Measurements from ENCODE around the gene MSANTD3.
"Not testable (repeated sequence)": the region's sequence is repeated elsewhere in the genome, so short reads cannot be mapped to it uniquely, and the experiment has no call there.

Gene MSANTD3

DNA sequence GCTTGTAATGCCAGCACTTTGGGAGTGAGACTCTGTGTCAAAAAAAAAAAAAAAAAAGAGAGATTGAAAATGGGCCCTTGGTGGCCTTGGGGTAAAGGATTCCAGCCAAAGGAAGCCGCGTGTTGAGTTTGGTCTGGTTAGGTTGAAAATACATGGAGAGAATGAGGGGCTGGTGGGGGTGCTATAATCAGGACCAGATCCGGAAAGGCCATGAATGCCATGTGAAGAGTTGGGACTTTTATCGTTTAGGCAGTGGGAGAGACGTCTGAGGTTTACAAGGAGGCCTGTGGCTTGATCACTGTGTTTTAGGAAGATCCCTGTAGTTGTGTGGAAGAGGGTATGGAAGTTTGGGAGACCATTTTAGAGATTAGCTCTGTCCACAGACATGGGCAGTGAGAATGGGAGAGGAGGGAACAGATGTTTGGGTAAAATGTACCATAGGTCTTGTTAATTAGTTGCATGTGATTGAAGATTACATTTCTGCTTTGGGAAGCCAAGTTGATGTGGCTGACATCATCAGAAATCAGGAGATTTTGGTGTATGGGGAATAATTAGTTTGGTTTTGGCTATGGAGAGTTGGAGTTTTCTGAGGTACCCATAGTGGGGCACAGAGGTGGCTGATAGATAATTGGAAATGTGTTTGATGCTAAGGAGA is 3.5 kb downstream of the MSANTD3 start:
- no peak for DNase-seq

- no peak for DNase-seq
Measured at GRCh38 chr9:100431886-100432285, 4.9 kb downstream of the MSANTD3 start.

DNA sequence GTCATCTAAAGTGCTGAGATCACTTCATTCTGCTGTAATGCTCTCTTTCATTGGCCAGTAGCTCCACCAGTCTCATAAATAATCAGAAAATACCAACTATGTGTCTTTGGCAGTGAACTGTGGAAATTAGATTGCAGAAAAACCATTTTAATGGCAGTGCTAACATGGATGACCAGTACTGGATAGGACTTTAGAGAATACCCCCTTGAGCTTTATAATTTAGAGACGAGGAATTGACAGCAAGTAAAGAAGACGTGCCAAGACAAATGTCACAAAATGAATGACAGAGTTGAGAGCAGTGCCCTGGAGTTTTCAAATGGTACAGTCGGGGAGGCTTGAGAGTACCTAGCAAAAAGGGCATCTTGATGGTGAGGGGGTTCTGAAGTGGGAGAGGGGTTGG is 5.8 kb downstream of the MSANTD3 start:
- no peak for DNase-seq

- no peak for DNase-seq
Measured at GRCh38 chr9:100436571-100436970, 9.6 kb downstream of the MSANTD3 start.

DNA sequence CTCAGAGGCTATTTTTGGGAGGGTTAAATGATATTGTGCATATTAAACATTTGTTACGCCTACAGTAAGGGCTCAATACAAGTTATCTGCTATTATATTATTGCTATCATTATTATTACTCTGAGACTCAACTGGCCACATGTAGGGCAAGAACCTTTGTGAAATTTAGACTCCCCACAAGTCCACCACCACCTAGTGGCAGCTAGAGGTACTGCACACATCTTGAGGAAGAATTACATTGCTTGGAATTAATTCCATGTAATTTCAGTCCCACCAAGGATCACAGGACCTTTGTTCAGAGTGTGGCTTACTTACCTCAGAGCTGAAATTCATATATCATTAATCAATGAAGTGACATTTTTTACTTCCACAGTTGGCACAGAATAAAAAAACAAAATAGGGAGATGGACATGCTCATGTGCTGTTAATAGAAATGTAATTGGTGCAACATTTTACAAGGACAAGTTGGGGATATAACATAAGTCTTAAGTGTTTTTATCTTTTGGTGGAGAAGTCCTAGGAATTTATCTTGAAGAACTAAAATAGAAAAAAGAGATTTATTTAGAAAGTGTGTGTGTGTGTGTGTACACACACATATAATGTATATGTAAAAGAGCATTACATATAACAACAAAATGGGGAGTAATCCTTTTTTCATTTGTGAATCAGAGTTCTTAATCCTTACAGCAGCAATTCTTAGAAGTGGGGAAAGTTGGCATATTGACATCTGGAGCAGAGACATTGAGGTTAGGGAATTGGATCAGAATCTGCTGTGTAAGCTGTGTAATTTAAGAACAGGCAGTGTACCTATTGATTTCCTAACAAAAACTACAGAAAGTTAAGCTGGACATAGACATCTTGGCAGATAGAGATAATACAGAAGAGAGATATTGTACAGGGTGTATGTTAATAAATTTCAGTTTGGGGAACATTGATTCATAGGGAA is 11.2 kb downstream of the MSANTD3 start:
- DNase-seq: peak; percentile 73 to 80

DNA sequence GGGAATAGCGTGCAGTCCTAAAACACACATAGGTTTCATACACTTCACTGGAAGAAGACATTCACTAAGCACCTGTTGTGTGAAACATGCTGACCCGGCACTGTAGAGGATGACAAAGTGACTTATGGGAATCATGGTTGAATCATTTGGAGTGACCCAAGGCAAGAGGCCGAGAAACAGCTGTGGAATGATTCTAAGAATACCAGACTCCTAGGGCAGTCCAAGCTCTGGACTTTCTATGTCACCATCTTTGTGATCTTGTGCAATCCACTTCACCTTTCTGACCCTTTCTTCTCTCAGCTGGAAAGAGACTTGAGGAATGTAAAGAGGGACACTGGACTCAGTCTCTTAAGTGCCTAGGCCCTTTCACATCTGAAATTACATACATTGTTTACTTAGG is 13.1 kb downstream of the MSANTD3 start:
- no peak for DNase-seq

DNA sequence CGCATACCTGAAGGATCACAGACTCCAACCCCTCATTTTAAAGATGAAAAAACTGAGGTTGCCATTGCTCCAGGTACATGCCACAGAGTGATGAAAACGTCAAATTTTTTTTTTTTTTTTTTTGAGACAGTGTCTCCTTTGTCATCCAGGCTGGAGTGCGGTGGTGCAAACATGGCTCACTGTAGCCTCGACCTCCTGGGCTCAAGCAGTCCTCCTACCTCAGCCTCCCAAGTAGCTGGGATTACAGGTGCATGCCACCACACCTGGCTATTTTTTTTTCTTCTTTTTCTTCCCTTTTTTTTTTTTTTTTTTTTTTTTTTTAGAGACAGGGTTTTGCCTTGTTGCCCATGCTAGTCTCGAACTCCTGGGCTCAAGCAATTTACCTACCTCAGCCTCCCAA is 13.5 kb downstream of the MSANTD3 start:
- DNase-seq: not testable (repeated sequence)

DNA sequence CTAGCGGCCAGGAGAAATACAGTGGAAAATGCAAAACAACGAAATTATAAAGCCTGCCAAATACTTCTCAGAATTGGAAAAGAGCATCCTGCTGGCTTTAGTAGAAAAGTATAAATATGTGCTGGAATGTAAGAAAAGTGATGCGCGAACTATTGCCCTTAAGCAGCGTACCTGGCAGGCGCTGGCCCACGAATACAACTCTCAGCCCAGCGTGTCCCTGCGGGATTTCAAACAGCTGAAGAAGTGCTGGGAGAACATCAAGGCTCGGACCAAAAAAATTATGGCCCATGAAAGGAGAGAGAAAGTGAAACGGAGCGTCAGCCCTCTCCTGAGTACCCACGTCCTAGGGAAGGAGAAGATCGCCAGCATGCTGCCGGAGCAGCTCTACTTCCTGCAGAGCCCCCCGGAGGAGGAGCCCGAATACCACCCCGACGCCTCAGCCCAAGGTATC is 15.0 kb downstream of the MSANTD3 start:
- DNase-seq: no peak

GRCh38 chr9:100443781-100444768 is 17.1 kb downstream of the MSANTD3 start:
- DNase-seq: no peak

DNA sequence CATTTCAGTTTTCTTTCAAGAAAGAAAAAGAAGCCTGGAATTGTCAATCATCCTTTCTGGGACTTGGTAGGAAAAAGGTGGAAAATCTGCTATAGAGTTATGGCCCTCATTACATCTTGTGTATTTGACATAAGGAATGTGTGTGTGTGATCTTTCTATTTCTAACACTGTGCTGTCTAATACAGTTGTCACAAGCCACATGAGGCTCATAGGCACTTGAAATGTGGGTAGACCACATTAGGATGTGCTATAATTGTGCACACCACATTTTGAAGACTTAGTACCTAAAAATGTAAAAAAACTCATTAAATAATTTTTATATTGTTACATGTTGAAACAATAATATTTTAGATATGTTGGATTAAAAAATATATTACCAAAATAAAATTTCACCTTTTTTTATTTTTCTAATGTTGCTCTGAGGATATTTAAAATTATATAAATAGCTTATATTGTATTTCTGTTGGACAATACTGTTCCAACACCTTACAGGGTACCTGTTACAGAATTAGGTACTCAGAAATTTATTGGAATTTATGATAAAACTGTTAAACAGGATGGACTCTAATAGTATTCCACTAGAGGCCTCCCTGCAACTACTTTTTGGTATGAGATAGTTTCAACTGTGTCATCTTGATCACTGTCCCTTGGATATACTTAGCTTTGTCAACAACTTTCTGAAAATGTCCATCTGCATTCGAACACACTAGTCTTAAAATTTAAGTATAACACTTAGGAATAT is 18.4 kb downstream of the MSANTD3 start:
- no peak for DNase-seq

GRCh38 chr9:100445903-100446549 is 19.1 kb downstream of the MSANTD3 start:
- DNase-seq: no peak

DNA sequence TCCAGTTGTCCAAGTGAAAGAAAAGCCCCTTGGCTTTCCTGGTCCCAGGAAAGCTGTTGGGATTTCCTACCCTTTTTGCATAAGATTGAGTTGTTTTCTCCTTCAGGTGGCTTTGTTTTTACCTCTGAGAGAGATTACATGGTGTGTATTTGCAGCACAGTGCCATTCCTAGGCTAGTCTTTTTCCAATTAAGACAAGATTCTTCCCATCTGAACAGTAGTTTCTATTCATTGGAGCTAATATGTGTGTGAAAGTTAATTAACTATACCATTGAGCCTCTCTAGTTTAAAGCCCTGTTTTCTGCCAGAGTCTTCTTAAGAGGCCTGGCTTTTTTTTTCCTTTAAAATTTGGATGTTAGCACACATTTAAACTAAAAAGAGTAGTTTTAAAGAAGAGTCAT is 20.1 kb downstream of the MSANTD3 start:
- DNase-seq: no peak

DNA sequence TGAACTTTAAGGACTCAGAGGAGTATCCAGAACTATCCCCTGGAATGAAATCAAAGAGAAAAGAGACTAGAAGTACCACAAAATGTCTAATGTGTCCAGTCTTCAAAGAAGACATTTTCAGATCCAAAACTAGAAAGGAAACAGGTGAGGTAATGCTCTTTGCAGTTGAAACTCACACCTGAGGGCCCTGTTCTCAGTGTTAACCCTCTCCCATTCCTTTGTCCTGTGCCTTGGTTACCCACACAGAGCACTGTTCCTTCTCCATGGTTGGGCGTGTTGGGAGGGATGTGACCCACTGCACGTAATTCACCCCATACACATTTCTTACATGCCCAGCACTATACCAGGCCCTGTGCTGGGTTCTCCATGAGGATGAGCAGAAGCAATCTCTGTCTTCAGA is 21.3 kb downstream of the MSANTD3 start:
- no peak for DNase-seq

DNA sequence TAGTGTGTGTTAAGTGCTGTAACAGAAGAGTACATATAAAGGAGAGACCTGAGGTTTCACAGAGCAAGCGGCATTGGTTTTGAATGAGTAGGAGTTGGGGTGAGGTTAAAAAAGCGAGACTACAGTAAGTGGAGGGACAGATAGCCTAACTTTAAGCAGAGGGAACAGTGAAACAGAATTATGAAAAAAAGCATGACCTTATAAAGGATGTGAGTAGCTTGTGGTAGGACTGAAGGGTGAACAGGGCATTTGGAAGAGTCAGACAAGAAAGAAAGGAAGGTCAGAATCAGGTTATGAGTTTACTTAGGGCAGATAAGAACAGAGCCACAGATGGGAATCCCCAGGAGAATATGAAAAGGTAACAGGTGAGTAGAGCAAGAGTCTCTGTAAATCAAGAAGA is 22.5 kb downstream of the MSANTD3 start:
- no peak for DNase-seq

- DNase-seq: no peak
Measured at GRCh38 chr9:100452894-100453293, 26.0 kb downstream of the MSANTD3 start.

DNA sequence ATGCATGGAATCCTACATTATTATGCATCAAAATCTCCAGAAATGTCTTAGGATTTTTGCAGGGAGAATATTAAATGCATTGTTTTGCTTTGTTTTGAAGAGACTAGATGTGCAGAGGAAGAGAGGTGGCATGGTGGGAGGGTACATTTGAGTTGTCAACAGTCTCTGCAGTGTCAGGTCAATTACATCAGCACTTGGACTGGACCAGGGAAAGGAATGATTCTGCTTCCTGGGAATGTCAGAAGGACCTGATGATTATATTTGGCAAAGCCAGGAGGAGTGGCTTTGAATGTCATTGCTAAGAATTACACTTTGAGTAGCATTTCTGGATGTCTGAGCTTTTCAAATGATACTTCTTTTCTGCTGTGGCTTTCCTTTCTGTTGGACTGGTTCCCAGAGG is 28.5 kb downstream of the MSANTD3 start:
- DNase-seq: no peak

GRCh38 chr9:100457517-100457916 is 30.6 kb downstream of the MSANTD3 start:
- DNase-seq: no peak

- no peak for DNase-seq
Measured at GRCh38 chr9:100459963-100460362, 33.0 kb downstream of the MSANTD3 start.

DNA sequence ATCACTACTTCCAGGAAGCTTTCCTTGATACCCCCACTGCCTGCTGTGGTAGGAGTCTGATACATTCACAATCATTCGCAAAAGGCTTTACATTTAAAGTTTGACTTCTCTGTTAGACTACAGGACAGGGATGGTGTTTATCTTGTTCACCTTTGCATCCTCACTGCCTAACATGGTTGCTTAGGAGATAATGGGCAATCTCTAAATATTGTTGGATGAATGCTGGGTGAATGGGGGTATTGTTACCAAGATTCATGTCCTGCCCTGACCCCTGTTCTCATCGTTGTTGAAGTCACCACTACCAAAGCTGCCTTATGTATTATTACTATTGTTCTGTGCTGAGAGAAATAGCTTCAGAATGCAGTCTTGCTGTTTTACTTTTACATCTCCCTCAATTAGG is 38.3 kb downstream of the MSANTD3 start:
- no peak for DNase-seq

GRCh38 chr9:100465761-100466160 is 38.8 kb downstream of the MSANTD3 start:
- DNase-seq: no peak

DNA sequence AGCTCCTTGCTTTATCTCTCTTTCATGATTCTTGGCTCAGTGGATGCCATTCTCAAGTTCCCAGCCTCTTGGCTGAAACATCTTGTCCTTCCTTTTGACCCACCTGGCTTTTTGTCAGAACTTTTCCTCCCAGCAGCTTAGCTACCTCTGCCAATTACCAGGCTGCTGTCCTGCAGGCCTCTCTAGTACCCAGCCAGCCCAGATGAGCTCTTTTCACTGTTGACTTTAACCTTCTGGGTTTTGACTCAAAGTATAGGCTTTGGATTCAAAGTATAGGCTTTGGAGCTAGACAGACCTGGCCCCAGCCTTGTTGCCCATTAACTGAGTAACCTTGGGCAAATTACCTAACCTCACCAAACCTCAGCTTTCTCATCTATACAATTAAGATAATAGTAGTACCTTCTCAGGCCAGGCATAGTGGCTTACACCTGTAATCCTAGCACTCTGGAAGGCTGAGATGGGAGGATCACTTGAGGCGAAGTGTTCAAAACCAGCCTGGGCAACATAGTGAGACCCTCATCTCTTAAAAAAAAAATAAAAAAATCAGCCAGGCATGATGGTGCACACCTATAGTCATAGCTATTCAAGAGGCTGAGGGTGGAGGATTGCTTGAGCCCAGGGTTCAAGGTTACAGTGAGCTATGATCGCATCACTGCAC is 39.4 kb downstream of the MSANTD3 start:
- no peak for DNase-seq
